ENCODE measurements around the gene TARBP2.

Gene TARBP2

GRCh38 chr12:53500776-53501614 lies at the start of gene TARBP2:
TSS of gene TARBP2 (plus strand) at chr12:53501283. CDS start at chr12:53501409, 126 bp downstream.
- DNase-seq, result peak; percentile 99

GRCh38 chr12:53451661-53452158 lies 49.4 kb upstream of the TARBP2 start, which contains the start of gene PCBP2:
TSS of gene PCBP2 (plus strand) at chr12:53452102. CDS start at chr12:53454801, 2,699 bp downstream.
- peak; percentile 99 for DNase-seq

GRCh38 chr12:53452159-53453077 lies 48.7 kb upstream of the TARBP2 start:
- DNase-seq, result peak; percentile 94

GRCh38 chr12:53453953-53454640 lies 47.0 kb upstream of the TARBP2 start:
- no peak for DNase-seq

- no peak for DNase-seq
These were observed 46.4 kb upstream of the TARBP2 start for GRCh38 chr12:53454707-53455106.

GRCh38 chr12:53456654-53457366 lies 44.3 kb upstream of the TARBP2 start:
- DNase-seq, result no peak

GRCh38 chr12:53459097-53459496 lies 42.0 kb upstream of the TARBP2 start:
- DNase-seq, result no peak

- DNase-seq, result no peak
These were observed 40.0 kb upstream of the TARBP2 start for GRCh38 chr12:53461059-53461458.

GRCh38 chr12:53461591-53461990 lies 39.5 kb upstream of the TARBP2 start:
- no peak for DNase-seq

- no peak for DNase-seq
These were observed 38.1 kb upstream of the TARBP2 start for GRCh38 chr12:53462935-53463334.

GRCh38 chr12:53463802-53464560 lies 37.1 kb upstream of the TARBP2 start:
- DNase-seq, result no peak

GRCh38 chr12:53464685-53465418 lies 36.2 kb upstream of the TARBP2 start:
- no peak for DNase-seq

GRCh38 chr12:53465679-53466078 lies 35.4 kb upstream of the TARBP2 start:
- DNase-seq, result no peak

GRCh38 chr12:53466640-53467039 lies 34.4 kb upstream of the TARBP2 start:
- no peak for DNase-seq

GRCh38 chr12:53467082-53467481 lies 34.0 kb upstream of the TARBP2 start:
- DNase-seq, result no peak

- no peak for DNase-seq
These were observed 33.2 kb upstream of the TARBP2 start for GRCh38 chr12:53467880-53468279.

GRCh38 chr12:53468282-53468681 lies 32.8 kb upstream of the TARBP2 start:
- DNase-seq, result no peak

- no peak for DNase-seq
These were observed 29.0 kb upstream of the TARBP2 start for GRCh38 chr12:53472056-53472582.

- DNase-seq, result no peak
These were observed 27.0 kb upstream of the TARBP2 start for GRCh38 chr12:53474077-53474476.

GRCh38 chr12:53474819-53475218 lies 26.3 kb upstream of the TARBP2 start:
- no peak for DNase-seq

All from COR-L47 (cell line).